GM12875 (cell line): ENCODE results near the gene WDR43.

ENCODE experiments used
- H3K4me3 ChIP-seq: one replicate; pipeline ENCODE4 v1.5.1; 2011; ENCODE audit warnings: low read depth, low read length, control low read depth
- TF ChIP-seq, protein P1 (sequence below): IDR thresholded peaks from 2 replicates; pipeline ENCODE4 v1.5.1; 2011; ENCODE audit warnings: low read depth, mild to moderate bottlenecking, control low read depth, inconsistent platforms, low read length, moderate library complexity, borderline replicate concordance; ENCODE audit not compliant: insufficient read depth

WDR43 gene

DNA sequence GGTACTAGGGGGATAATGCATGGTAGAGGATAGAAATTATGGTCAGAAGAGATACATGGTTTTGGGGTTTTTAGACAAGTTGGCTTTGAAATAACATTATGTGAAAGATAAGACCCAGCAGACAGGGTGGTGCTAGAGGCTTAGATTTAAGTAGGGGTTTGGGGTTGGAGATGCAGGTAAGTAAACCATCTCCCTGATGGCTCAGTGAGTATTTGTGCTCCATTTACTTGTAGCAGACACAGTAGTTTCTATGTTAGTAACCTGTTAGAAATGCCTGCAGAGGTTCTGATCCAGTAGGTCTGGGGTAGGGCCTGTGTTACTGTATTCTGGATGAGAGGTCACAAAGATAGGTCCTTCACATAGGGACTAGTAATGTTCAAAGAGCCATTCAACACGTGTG, 13.7 kb downstream of the WDR43 start:
- TF ChIP-seq, protein P1, sequence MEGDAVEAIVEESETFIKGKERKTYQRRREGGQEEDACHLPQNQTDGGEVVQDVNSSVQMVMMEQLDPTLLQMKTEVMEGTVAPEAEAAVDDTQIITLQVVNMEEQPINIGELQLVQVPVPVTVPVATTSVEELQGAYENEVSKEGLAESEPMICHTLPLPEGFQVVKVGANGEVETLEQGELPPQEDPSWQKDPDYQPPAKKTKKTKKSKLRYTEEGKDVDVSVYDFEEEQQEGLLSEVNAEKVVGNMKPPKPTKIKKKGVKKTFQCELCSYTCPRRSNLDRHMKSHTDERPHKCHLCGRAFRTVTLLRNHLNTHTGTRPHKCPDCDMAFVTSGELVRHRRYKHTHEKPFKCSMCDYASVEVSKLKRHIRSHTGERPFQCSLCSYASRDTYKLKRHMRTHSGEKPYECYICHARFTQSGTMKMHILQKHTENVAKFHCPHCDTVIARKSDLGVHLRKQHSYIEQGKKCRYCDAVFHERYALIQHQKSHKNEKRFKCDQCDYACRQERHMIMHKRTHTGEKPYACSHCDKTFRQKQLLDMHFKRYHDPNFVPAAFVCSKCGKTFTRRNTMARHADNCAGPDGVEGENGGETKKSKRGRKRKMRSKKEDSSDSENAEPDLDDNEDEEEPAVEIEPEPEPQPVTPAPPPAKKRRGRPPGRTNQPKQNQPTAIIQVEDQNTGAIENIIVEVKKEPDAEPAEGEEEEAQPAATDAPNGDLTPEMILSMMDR, result no peak

DNA sequence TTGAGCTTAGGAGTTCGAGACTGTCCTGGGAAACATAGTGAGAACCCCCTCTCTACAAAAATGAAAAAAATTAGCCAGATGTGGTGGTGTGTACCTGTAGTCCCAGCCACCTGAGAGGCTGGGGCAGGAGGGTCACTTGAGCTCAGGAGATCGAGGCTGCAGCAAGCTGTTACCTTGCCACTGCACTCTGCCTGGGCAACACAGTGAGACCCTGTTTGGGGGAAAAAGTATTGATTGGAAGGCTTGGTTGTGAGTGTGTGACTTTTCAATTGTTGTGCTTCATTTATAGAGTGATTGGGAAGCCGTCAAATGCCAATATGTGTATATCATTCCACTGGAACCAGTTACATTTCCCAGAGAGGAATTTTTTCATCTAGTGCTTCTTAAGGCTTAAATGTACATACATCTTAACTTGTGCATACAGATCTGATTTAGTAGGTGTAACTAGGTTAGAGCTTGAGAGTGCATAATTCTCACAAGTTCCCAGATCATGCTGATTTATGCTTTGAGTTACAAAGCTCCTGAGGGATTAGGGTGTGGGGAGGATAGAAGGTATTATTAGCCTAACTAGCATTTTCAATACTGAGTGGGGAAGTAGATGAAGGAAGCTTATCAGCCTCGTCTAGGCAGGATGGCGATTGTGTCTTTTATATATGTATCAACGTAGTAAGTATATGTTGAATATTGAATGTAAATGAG, 15.3 kb downstream of the WDR43 start:
- no peak overlapping the region for H3K4me3 ChIP-seq
- TF ChIP-seq, protein P1, result no peak

More for the DNA sequence above, 13.7 kb downstream of the WDR43 start:
- no peak overlapping the region for H3K4me3 ChIP-seq

DNA sequence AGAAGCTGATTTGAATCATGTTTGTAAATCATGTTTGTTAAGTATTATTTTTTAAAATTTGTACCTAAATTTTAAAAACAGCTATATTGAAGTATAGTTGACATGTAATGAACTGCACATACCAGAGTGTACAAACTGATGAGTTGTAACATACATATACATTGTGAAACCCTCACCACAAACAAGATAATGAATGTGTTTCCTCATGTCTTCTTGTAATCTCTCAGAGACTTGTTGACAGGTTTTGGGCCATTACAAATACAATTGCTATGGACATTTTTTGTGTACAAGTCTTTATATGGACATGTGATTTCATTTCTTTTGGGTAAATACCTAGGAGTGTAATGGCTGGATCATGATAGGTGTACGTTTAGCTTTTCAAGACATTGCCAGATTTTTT, 21.5 kb downstream of the WDR43 start:
- H3K4me3 ChIP-seq, result no peak overlapping the region
- TF ChIP-seq, protein P1, result no peak

DNA sequence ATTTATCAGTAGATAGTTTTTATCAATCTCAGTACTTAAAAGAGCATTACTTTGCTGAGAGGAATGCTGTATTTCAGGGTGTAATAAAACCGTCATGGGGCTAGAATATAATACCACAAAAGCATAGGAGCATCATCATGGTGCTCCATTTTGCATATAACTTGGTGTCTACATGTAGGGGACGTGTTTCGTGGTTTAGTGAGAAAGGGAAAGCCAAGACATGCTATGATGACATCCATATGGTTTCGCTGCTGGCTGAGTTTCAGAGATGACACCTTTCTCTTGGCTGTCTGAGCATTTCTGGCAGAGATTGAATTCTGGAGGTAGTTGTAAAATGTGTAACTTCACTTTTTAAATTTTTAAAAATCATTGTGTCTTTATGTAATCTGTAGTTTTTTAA, 32.4 kb downstream of the WDR43 start:
- no peak overlapping the region for H3K4me3 ChIP-seq
- TF ChIP-seq, protein P1, result no peak

DNA sequence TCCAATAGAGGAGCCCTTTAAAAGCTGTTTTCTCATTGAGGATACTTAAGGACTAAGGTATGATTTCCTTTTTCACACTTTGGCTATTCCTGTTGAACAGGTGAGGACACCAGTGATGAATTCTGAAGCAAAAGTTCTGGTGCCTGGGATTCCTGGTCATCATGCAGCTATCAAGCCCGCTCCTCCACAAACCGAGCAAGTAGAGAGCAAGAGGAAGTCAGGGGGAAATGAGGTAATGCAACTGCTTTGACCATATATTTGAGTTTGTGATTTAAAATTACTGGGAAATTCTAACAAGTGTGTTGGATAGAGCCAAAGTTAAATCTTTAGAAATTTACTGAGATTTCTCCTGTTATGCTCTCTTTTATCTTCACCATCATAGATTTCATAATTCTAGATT, 33.0 kb downstream of the WDR43 start:
- no peak overlapping the region for H3K4me3 ChIP-seq
- TF ChIP-seq, protein P1, result no peak

DNA sequence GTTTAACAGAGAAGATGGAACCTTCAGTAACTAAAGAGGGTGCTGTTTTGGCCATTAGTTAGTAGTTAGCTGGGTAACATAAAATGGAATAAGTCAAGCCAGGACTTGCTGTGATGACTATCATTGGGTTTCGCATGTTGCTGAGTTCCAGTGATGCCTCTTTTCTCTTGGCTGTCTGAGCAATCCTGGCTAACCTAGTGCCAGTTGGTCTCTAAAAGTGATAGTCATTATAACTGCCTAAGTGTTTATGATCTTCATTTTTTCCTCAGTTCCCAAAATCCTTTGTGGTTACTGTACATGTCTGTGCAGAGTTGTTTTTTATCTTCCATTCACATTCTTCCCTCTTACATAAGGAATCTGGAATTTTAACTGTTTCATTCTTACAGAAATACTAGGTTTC, 33.4 kb downstream of the WDR43 start:
- TF ChIP-seq, protein P1, result no peak
- H3K4me3 ChIP-seq, result no peak overlapping the region

DNA sequence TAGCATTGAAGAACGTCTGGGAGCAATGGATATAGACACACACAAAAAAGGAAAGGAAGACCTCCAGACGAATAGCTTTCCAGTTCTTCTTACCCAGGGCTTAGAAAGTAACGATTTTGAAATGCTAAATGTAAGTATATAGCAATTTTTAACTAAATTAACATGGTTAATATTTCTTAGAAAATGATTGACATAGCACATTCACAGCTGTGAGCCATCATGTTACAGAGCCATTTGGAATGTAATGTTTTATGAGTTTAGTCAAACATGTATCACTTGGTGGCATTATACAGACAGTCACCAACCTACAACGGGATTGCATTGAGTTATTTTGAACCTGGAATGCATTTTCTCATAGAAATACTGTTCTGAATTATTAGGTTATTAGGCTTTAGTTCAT, 35.1 kb downstream of the WDR43 start:
- TF ChIP-seq, protein P1, result no peak
- no peak overlapping the region for H3K4me3 ChIP-seq
